GM12875 (cell line): Measurements from ENCODE around the gene PGC.

Experiments used
- H3K4me3 ChIP-seq: one replicate; pipeline ENCODE4 v1.5.1; 2011; ENCODE audit warnings: low read depth, low read length, control low read depth
- TF ChIP-seq, protein P1 (sequence below): IDR thresholded peaks from 2 replicates; pipeline ENCODE4 v1.5.1; 2011; ENCODE audit warnings: low read depth, mild to moderate bottlenecking, control low read depth, inconsistent platforms, low read length, moderate library complexity, borderline replicate concordance; ENCODE audit not compliant: insufficient read depth

Gene PGC

DNA sequence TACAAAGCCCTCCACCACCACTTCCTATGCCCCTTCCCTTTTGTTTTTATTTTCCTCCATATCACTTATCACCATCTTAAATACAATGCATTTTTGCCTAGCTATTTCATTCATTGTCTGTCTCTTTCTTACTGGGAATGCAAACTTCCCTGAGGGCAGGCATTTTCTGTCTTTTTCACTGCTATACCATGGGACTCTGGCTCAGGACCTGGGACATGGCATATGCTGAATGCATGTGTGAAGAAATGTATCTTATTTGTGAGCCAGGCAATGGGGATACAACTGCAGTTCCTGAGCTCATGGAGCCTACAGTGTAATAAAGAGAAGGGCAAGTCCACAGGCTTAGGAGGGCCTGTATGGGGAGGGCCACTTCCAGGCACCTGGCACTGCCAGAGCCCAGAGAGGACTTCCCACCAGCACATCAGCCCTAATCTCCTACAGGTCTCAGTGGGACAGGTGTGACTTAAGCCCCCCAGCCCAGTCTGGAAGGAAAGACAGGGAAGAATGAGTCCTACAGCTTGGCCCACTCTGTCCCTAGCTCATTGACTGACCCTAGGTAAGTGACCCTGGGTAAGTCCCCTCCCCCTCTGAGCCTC is 55.0 kb downstream of the PGC start:
- TF ChIP-seq, protein P1, sequence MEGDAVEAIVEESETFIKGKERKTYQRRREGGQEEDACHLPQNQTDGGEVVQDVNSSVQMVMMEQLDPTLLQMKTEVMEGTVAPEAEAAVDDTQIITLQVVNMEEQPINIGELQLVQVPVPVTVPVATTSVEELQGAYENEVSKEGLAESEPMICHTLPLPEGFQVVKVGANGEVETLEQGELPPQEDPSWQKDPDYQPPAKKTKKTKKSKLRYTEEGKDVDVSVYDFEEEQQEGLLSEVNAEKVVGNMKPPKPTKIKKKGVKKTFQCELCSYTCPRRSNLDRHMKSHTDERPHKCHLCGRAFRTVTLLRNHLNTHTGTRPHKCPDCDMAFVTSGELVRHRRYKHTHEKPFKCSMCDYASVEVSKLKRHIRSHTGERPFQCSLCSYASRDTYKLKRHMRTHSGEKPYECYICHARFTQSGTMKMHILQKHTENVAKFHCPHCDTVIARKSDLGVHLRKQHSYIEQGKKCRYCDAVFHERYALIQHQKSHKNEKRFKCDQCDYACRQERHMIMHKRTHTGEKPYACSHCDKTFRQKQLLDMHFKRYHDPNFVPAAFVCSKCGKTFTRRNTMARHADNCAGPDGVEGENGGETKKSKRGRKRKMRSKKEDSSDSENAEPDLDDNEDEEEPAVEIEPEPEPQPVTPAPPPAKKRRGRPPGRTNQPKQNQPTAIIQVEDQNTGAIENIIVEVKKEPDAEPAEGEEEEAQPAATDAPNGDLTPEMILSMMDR, result no peak
- H3K4me3 ChIP-seq, result no peak overlapping the region

DNA sequence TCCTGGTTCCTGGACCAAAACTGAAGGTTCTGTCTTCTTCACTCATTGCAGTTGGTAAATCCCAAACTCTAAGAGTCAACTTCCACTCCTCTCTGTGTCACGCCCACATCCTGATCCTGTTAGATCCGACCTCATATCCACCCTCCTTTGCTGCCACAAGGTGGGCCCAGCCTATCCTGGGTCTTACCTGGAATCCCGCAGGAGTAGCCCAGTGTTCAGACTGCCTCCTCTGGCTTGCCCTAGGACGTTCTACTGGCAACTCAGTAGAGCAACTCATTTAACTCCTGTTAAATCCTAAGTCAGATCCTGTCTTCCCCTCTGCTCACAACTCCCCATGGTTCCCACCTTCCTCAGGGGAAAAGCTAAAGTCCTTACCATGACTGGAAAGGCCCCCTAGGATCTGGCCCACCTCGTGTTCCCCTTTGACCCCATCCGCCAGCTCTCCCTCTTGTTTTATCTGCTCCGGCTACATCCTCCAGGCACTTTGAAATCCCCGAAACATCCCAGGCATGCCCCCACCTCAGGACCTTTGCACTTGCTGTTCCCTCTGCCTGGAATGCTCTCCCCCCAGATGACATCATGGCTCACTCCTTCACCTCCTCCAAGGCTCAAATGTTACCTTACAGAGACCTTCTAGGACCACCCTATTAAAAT is 55.6 kb downstream of the PGC start:
- no peak overlapping the region for H3K4me3 ChIP-seq
- TF ChIP-seq, protein P1, result no peak

DNA sequence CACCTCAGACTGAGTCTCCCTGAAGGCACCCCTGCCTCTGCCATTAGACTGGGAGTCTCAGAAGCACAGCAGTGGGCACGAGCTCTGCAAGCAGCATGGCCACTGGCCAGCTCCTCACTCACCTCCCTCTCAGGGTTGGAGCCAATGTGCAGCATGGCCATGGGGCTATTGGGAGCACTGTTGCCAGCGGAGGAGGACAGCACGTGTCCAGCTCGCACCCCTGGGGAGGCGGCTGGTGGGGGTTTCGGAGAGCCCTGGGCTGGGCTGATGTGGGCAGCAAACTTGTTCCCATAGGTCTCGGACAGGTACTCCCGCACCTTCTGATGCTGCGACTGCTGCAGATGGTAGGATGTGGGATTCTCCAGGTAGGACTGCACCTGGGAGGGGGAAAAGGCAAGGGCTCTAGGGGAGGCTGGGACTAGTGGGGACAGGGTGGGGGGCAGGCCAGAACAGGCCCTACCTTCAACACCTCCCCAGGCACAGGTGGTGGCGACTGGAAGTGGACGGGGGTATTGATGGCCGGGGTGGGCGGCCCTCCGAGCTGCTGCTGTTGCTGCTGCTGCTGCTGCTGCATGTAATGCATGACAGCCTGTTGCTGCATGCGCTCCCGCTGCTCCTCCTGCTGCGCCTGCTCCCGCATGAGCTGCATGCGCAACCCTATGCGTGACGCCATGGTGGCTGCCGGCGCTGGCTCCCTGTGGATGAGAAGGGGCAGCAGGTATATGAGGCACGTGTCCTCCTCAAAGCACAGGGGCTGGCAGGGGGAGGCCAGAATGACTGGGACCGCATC is 56.5 kb downstream of the PGC start:
- TF ChIP-seq, protein P1, result no peak
- no peak overlapping the region for H3K4me3 ChIP-seq

DNA sequence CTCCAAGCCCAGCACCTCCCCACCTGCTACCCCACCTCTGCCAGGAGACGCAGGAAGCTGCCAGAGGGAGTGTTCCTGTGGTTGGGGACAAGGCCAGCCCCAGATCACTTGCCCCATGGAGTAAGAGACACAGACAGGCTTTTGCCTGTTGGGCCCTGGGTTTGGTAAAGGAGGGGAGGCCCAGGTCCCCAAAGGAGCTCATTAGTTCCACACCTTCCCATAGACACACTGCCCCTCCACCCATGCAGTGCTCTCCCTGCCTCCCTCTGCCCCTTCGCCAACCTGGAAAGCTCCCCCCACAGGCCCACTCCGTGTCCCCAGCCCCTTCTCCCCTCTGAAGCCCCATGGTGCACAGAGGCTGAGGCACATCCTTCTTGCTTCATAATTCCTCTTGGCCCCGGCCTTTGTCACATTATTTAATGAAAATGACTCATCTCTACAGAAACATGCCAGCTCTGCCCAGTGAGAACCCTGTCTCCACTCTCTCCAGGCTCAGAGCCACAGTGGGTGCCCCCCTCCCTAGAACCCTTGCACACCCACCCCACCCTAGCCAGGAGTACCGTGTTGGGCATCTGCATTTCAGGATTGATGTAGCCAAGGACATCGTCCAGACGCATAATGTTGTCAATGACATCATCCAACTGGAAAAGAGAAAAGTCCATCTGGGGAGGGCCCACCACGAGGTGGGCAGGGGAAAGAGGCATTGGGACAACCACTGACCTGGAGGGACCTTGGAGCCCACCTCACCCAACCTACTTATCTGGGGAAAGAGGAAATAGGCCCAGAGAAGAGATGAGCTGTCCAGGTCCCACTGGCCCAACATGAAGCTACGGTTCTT is 57.8 kb downstream of the PGC start:
- TF ChIP-seq, protein P1, result no peak
- H3K4me3 ChIP-seq, result no peak overlapping the region

DNA sequence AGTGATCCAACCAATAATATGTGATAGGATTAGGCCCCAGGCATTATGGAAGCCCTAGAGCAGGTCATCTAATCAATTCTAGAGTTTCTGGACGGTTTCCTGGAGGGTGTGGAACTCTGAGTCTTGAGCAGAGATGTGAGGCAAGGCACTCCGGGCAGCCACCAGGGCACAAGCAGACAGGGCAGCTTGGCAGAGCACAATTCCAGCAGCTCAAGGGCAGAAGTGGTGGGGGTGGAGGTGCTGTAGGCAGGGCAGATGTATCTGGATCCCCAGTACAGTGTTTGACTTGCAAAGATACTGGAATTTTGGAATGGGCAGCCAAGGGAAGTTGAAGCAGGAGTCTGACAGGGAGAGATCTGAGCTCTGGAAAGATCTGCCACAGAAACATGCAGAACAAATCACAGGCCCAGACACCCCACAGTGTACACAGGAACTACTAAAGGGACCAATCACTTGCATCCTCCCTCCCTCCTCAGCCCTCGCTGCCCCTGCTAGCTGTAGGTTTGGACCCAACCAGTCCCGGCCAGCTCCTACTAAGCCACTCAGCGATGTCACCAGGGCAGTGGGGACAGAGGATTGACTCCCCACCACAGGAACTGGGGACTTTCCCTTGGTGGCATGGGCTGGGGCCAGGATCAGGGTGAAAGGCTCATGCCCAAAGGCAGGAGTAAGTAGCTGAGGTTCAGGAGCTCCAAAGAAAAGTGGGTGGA is 58.8 kb downstream of the PGC start:
- TF ChIP-seq, protein P1, result no peak

DNA sequence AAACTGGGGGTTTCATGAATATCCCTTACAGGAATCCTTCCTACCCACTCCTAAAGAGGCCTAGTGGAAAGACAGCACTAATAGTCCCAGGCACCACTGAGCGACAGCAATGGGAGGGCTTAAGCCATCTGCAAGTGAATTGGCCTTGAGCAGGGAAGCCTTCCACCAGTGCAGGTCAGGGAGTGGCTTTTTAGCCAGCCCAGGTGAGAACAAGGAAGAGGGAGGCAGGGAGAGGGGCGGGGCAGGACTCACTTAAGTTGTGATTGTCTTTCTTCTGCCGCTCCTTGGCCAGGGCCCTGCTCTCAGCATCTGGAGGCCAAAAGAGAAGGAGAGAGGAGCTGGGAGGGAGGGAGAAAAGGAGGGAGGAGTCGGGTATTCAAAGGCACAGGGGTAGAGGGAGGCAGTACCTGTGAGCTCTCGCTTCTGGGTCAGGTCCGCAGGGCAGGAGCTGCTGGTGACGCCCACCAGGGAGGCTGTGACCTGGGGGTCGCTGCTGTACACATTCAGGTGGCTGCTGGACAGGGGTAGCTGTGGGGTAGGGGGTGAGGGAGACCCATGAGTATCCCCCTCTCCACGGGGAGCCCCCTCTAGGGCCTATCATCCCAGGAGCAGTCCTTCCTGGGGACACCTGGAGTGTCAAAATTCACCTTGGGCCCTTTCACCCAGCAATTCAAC is 59.6 kb downstream of the PGC start:
- TF ChIP-seq, protein P1, result no peak
- no peak overlapping the region for H3K4me3 ChIP-seq

More for the DNA sequence above, 58.8 kb downstream of the PGC start:
- no peak overlapping the region for H3K4me3 ChIP-seq
